Testis (tissue), 2 donors: ENCODE results near the gene PLCB3.

Source experiments
- CTCF ChIP-seq, 3 experiments: fragments of 450-650 bp in 2 of 3; fragments of 200-600 bp in 1 of 3; sonication (generic) in 1 of 3; IDR thresholded peaks; one replicate each; pipeline ENCODE4 v1.5.1; 2016 to 2019; ENCODE audit warnings: antibody characterized with exemption in 3 of 3, mild to moderate bottlenecking in 2 of 3, moderate library complexity in 1 of 3
- POLR2A ChIP-seq: fragments of 450-650 bp; IDR thresholded peaks from one replicate; pipeline ENCODE4 v1.6.1; 2017; ENCODE audit warnings: antibody characterized with exemption, mild to moderate bottlenecking, moderate library complexity

- TF ChIP-seq CTCF (IDR thresholded peaks at IDR 0.05) (no peak), POLR2A (no peak)
Measured at GRCh38 chr11:64238999-64239398, 12.3 kb upstream of the PLCB3 start.
